ENCODE data around the gene KRTCAP3. TPM values are rescaled to one million over a fixed set of nuclear protein-coding genes. Genes with fewer than 3 reads are reported as not detected.

Gene KRTCAP3
- total RNA-seq, 2 experiments from 2014 or later, result 4.2 to 4.3 TPM

GRCh38 chr2:27435628-27436027, 6.6 kb upstream of the KRTCAP3 start:
- CTCF ChIA-PET, result no interaction called here
- ATAC-seq (no peak), DNase-seq (no peak)
- H3K9me3 Mint-ChIP-seq, result no peaks in the 10 kb centered on the region
- TF ChIP-seq, protein P1, sequence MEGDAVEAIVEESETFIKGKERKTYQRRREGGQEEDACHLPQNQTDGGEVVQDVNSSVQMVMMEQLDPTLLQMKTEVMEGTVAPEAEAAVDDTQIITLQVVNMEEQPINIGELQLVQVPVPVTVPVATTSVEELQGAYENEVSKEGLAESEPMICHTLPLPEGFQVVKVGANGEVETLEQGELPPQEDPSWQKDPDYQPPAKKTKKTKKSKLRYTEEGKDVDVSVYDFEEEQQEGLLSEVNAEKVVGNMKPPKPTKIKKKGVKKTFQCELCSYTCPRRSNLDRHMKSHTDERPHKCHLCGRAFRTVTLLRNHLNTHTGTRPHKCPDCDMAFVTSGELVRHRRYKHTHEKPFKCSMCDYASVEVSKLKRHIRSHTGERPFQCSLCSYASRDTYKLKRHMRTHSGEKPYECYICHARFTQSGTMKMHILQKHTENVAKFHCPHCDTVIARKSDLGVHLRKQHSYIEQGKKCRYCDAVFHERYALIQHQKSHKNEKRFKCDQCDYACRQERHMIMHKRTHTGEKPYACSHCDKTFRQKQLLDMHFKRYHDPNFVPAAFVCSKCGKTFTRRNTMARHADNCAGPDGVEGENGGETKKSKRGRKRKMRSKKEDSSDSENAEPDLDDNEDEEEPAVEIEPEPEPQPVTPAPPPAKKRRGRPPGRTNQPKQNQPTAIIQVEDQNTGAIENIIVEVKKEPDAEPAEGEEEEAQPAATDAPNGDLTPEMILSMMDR (IDR thresholded peaks at IDR 0.05), result no peak
- peak overlapping the region; percentile 51 for H3K27ac Mint-ChIP-seq
- intact Hi-C loops (cut with micrococcal nuclease), result no loop called here
- peaks cover 11% of the 10 kb centered on the region for H3K4me1 Mint-ChIP-seq (ENCODE audit: low read depth)
- POLR2A ChIA-PET, result interaction anchor here (1.3 kb wide), 1 partner anchor 9 kb away, joined by 5 read pairs; no protein-coding TSS in a partner anchor
- H3K4me3 Mint-ChIP-seq, result no peak overlapping the region
- H3K36me3 Mint-ChIP-seq (ENCODE audit: low read depth), result peaks cover 55% of the 10 kb centered on the region
- no peaks in the 10 kb centered on the region for H3K27me3 Mint-ChIP-seq

- no peak overlapping the region for H3K4me3 Mint-ChIP-seq
- no peak for ATAC-seq
- CTCF ChIA-PET, result no interaction called here
These were observed 805 bp upstream of the KRTCAP3 start for GRCh38 chr2:27441226-27441926.

GRCh38 chr2:27442920-27443282, 720 bp downstream of the KRTCAP3 start:
- Mint-ChIP-seq H3K36me3 (ENCODE audit: low read depth) (peaks cover 36% of the 10 kb centered on the region), H3K9me3 (no peaks in the 10 kb centered on the region), H3K4me3 (no peak overlapping the region), H3K27ac (peak overlapping the region; percentile 13), H3K27me3 (no peaks in the 10 kb centered on the region), H3K4me1 (ENCODE audit: low read depth) (peaks cover 5% of the 10 kb centered on the region)
- TF ChIP-seq, protein P1 (IDR thresholded peaks at IDR 0.05), result no peak
- DNase-seq, result no peak
- intact Hi-C loops (cut with micrococcal nuclease), result no loop called here
- POLR2A ChIA-PET, result no interaction called here
- CTCF ChIA-PET, result interaction anchor here (0.8 to 1.1 kb wide), 2 partner anchors 140 to 239 kb away, joined by 3 read pairs; no protein-coding TSS in a partner anchor
- ATAC-seq, result no peak

More at GRCh38 chr2:27441226-27441926, 805 bp upstream of the KRTCAP3 start:
- POLR2A ChIA-PET, result interaction anchor here (1.1 to 1.5 kb wide), 2 partner anchors 9 to 32 kb away, joined by 3 to 5 read pairs; partner anchors contain the start of gene PPM1G
- TF ChIP-seq, protein P1 (IDR thresholded peaks at IDR 0.05), result no peak
- intact Hi-C loops (cut with micrococcal nuclease), result no loop called here
- peak overlapping the region; percentile 20 for H3K27ac Mint-ChIP-seq
- H3K27me3 Mint-ChIP-seq, result no peaks in the 10 kb centered on the region
- no peak for DNase-seq
- peaks cover 41% of the 10 kb centered on the region for H3K36me3 Mint-ChIP-seq (ENCODE audit: low read depth)
- H3K9me3 Mint-ChIP-seq, result no peaks in the 10 kb centered on the region
- H3K4me1 Mint-ChIP-seq (ENCODE audit: low read depth), result peaks cover 5% of the 10 kb centered on the region

- CTCF ChIA-PET, result interaction anchor here (1.1 kb wide), 1 partner anchor 15 kb away, joined by 3 read pairs; no protein-coding TSS in a partner anchor
- no peak overlapping the region for H3K27ac Mint-ChIP-seq
These were observed 3.0 kb downstream of the KRTCAP3 start for GRCh38 chr2:27445155-27445554.

More at GRCh38 chr2:27445155-27445554, 3.0 kb downstream of the KRTCAP3 start:
- POLR2A ChIA-PET, result interaction anchor here (2.8 kb wide), 1 partner anchor 9 kb away, joined by 5 read pairs; no protein-coding TSS in a partner anchor
- ATAC-seq, result no peak
- Mint-ChIP-seq H3K4me1 (ENCODE audit: low read depth) (peaks cover 5% of the 10 kb centered on the region), H3K4me3 (no peak overlapping the region), H3K36me3 (ENCODE audit: low read depth) (peaks cover 32% of the 10 kb centered on the region), H3K27me3 (no peaks in the 10 kb centered on the region), H3K9me3 (no peaks in the 10 kb centered on the region)
- intact Hi-C loops (cut with micrococcal nuclease), result no loop called here
- DNase-seq, result no peak
- TF ChIP-seq, protein P1 (IDR thresholded peaks at IDR 0.05), result no peak
